Measurements from ENCODE around the gene CCDC83. TPM values are rescaled to one million over a fixed set of nuclear protein-coding genes. Genes with fewer than 3 reads are reported as not detected.
"Not testable (repeated sequence)": the region's sequence is repeated elsewhere in the genome, so short reads cannot be mapped to it uniquely, and the experiment has no call there.

Gene CCDC83
- total RNA-seq, 1 donor from 2014 or later, result not detected

GRCh38 chr11:85847436-85847835 is 7.7 kb upstream of the CCDC83 start:
- H3K27ac Mint-ChIP-seq (ENCODE audit: unreplicated experiment), result no peak overlapping the region
- no peaks in the 10 kb centered on the region for H3K36me3 ChIP-seq (ENCODE audit: insufficient read depth, low read length)
- no peaks in the 10 kb centered on the region for H4K20me1 ChIP-seq (ENCODE audit: insufficient read depth, low read length)
- no peak overlapping the region for H3K27ac ChIP-seq (ENCODE audit: low read depth, low read length)
- no peak overlapping the region for H3K4me3 Mint-ChIP-seq (ENCODE audit: unreplicated experiment)
- no peak overlapping the region for H3K9ac ChIP-seq (ENCODE audit: low read length)
- H2AFZ ChIP-seq (ENCODE audit: low read depth, low read length), result no peak overlapping the region
- H3K4me1 ChIP-seq (ENCODE audit: insufficient read depth, low read length), result peaks cover 10% of the 10 kb centered on the region
- no peak for TF ChIP-seq EZH2 (IDR thresholded peaks at IDR 0.05; ENCODE audit: insufficient read depth, low read length)
- no peak for TF ChIP-seq CTCF (IDR thresholded peaks at IDR 0.05; ENCODE audit: insufficient read depth, low read depth, low read length)
- peaks cover 2% of the 10 kb centered on the region for H3K36me3 Mint-ChIP-seq (ENCODE audit: low read depth, unreplicated experiment)
- peaks cover 14% of the 10 kb centered on the region for H3K4me1 Mint-ChIP-seq (ENCODE audit: low read depth, unreplicated experiment)
- H3K27me3 Mint-ChIP-seq (ENCODE audit: low read depth, unreplicated experiment), result no peaks in the 10 kb centered on the region
- no peaks in the 10 kb centered on the region for H3K27me3 ChIP-seq (ENCODE audit: insufficient read depth, low read length)
- peaks cover 5% of the 10 kb centered on the region for H3K9me3 Mint-ChIP-seq (ENCODE audit: unreplicated experiment)
- H3K9me3 ChIP-seq (ENCODE audit: insufficient read depth, low read depth, low read length), result no peaks in the 10 kb centered on the region
- no peak overlapping the region for H3K4me2 ChIP-seq (ENCODE audit: low read length)
- no peaks in the 10 kb centered on the region for H3K79me2 ChIP-seq (ENCODE audit: insufficient read depth, low read length)
- no peak overlapping the region for H3K4me3 ChIP-seq (ENCODE audit: insufficient read depth, low read depth, low read length)
- no peak for DNase-seq (ENCODE audit: low read depth)
- no peak for FAIRE-seq

GRCh38 chr11:85848006-85848405 is 7.2 kb upstream of the CCDC83 start:
- TF ChIP-seq CTCF (IDR thresholded peaks at IDR 0.05; ENCODE audit: insufficient read depth, low read depth, low read length) (no peak), EZH2 (IDR thresholded peaks at IDR 0.05; ENCODE audit: insufficient read depth, low read length) (no peak)
- Histone ChIP-seq H3K27me3 (ENCODE audit: insufficient read depth, low read length) (no peaks in the 10 kb centered on the region), H3K4me2 (ENCODE audit: low read length) (no peak overlapping the region), H3K4me3 (ENCODE audit: insufficient read depth, low read depth, low read length) (no peak overlapping the region), H3K79me2 (ENCODE audit: insufficient read depth, low read length) (no peaks in the 10 kb centered on the region), H3K4me1 (ENCODE audit: insufficient read depth, low read length) (peaks cover 10% of the 10 kb centered on the region), H3K9me3 (ENCODE audit: insufficient read depth, low read depth, low read length) (no peaks in the 10 kb centered on the region), H3K36me3 (ENCODE audit: insufficient read depth, low read length) (no peaks in the 10 kb centered on the region), H3K27ac (ENCODE audit: low read depth, low read length) (no peak overlapping the region), H4K20me1 (ENCODE audit: insufficient read depth, low read length) (no peaks in the 10 kb centered on the region), H2AFZ (ENCODE audit: low read depth, low read length) (no peak overlapping the region), H3K9ac (ENCODE audit: low read length) (no peak overlapping the region)
- peak; percentile 33 for DNase-seq (ENCODE audit: low read depth)
- peaks cover 14% of the 10 kb centered on the region for H3K4me1 Mint-ChIP-seq (ENCODE audit: low read depth, unreplicated experiment)
- no peak for FAIRE-seq
- peaks cover 2% of the 10 kb centered on the region for H3K36me3 Mint-ChIP-seq (ENCODE audit: low read depth, unreplicated experiment)
- no peak overlapping the region for H3K27ac Mint-ChIP-seq (ENCODE audit: unreplicated experiment)
- H3K9me3 Mint-ChIP-seq (ENCODE audit: unreplicated experiment), result peaks cover 5% of the 10 kb centered on the region
- no peaks in the 10 kb centered on the region for H3K27me3 Mint-ChIP-seq (ENCODE audit: low read depth, unreplicated experiment)
- no peak overlapping the region for H3K4me3 Mint-ChIP-seq (ENCODE audit: unreplicated experiment)

GRCh38 chr11:85848556-85848955 is 6.6 kb upstream of the CCDC83 start:
- H3K27ac Mint-ChIP-seq (ENCODE audit: unreplicated experiment), result no peak overlapping the region
- TF ChIP-seq EZH2 (IDR thresholded peaks at IDR 0.05; ENCODE audit: insufficient read depth, low read length) (no peak), CTCF (IDR thresholded peaks at IDR 0.05; ENCODE audit: insufficient read depth, low read depth, low read length) (no peak)
- no peak for FAIRE-seq

GRCh38 chr11:85852754-85853153 is 2.4 kb upstream of the CCDC83 start:
- H3K9ac ChIP-seq (ENCODE audit: low read length); H3K4me3 Mint-ChIP-seq (ENCODE audit: unreplicated experiment); H3K27ac ChIP-seq (ENCODE audit: low read depth, low read length); H3K79me2 ChIP-seq (ENCODE audit: insufficient read depth, low read length); H2AFZ ChIP-seq (ENCODE audit: low read depth, low read length); H3K36me3 ChIP-seq (ENCODE audit: insufficient read depth, low read length); H3K27me3 Mint-ChIP-seq (ENCODE audit: low read depth, unreplicated experiment); H3K27me3 ChIP-seq (ENCODE audit: insufficient read depth, low read length); H3K36me3 Mint-ChIP-seq (ENCODE audit: low read depth, unreplicated experiment); H3K4me1 ChIP-seq (ENCODE audit: insufficient read depth, low read length); H3K4me3 ChIP-seq (ENCODE audit: insufficient read depth, low read depth, low read length); DNase-seq (ENCODE audit: low read depth); FAIRE-seq; H4K20me1 ChIP-seq (ENCODE audit: insufficient read depth, low read length); H3K9me3 ChIP-seq (ENCODE audit: insufficient read depth, low read depth, low read length); H3K4me2 ChIP-seq (ENCODE audit: low read length); H3K9me3 Mint-ChIP-seq (ENCODE audit: unreplicated experiment); H3K27ac Mint-ChIP-seq (ENCODE audit: unreplicated experiment): not testable (repeated sequence)
- peaks cover 15% of the 10 kb centered on the region for H3K4me1 Mint-ChIP-seq (ENCODE audit: low read depth, unreplicated experiment)

More at GRCh38 chr11:85848556-85848955, 6.6 kb upstream of the CCDC83 start:
- Mint-ChIP-seq H3K4me3 (ENCODE audit: unreplicated experiment) (no peak overlapping the region), H3K9me3 (ENCODE audit: unreplicated experiment) (peaks cover 5% of the 10 kb centered on the region), H3K36me3 (ENCODE audit: low read depth, unreplicated experiment) (peaks cover 3% of the 10 kb centered on the region), H3K4me1 (ENCODE audit: low read depth, unreplicated experiment) (peaks cover 14% of the 10 kb centered on the region), H3K27me3 (ENCODE audit: low read depth, unreplicated experiment) (no peaks in the 10 kb centered on the region)
- Histone ChIP-seq H3K9me3 (ENCODE audit: insufficient read depth, low read depth, low read length) (no peaks in the 10 kb centered on the region), H3K27me3 (ENCODE audit: insufficient read depth, low read length) (no peaks in the 10 kb centered on the region), H2AFZ (ENCODE audit: low read depth, low read length) (no peak overlapping the region), H3K4me2 (ENCODE audit: low read length) (no peak overlapping the region), H3K27ac (ENCODE audit: low read depth, low read length) (no peak overlapping the region), H3K36me3 (ENCODE audit: insufficient read depth, low read length) (no peaks in the 10 kb centered on the region), H3K4me3 (ENCODE audit: insufficient read depth, low read depth, low read length) (no peak overlapping the region), H4K20me1 (ENCODE audit: insufficient read depth, low read length) (no peaks in the 10 kb centered on the region), H3K79me2 (ENCODE audit: insufficient read depth, low read length) (no peaks in the 10 kb centered on the region), H3K4me1 (ENCODE audit: insufficient read depth, low read length) (peaks cover 10% of the 10 kb centered on the region), H3K9ac (ENCODE audit: low read length) (no peak overlapping the region)
- DNase-seq (ENCODE audit: low read depth), result no peak
